HG03354 (cell line): ENCODE results near the gene ADIG.

ENCODE experiments used
- ATAC-seq: cut with Tn5 transposase; IDR thresholded peaks from one replicate; pipeline ENCODE4 v1.9.1; 2021; ENCODE audit warnings: mild to moderate bottlenecking; ENCODE audit not compliant: unreplicated experiment, poor library complexity, severe bottlenecking

The ADIG gene

GRCh38 chr20:38626921-38627659 is 46.1 kb downstream of the ADIG start:
- ATAC-seq: no peak

- ATAC-seq: no peak
Measured at GRCh38 chr20:38628580-38629470, 47.8 kb downstream of the ADIG start.

GRCh38 chr20:38629979-38630378 is 49.0 kb downstream of the ADIG start:
- ATAC-seq: no peak

DNA sequence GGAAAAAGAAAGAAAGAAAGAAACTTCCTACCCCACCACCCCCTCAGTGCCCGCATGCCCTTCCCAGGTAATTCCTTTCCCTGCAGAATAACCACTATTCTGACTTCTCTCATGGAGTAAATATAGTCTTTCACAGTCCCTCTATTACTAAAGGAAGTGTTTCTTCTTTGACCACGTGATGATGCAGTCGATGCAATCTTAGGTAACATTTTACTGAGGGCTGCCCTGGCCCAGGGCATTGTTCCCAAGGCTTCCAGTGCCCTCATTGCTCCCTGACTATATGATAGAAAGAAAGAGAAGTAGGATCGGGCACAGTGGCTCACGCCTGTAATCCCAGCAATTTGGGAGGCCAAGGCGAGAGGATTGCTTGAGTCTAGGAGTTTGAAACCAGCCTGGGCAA is 49.7 kb downstream of the ADIG start:
- no peak for ATAC-seq

DNA sequence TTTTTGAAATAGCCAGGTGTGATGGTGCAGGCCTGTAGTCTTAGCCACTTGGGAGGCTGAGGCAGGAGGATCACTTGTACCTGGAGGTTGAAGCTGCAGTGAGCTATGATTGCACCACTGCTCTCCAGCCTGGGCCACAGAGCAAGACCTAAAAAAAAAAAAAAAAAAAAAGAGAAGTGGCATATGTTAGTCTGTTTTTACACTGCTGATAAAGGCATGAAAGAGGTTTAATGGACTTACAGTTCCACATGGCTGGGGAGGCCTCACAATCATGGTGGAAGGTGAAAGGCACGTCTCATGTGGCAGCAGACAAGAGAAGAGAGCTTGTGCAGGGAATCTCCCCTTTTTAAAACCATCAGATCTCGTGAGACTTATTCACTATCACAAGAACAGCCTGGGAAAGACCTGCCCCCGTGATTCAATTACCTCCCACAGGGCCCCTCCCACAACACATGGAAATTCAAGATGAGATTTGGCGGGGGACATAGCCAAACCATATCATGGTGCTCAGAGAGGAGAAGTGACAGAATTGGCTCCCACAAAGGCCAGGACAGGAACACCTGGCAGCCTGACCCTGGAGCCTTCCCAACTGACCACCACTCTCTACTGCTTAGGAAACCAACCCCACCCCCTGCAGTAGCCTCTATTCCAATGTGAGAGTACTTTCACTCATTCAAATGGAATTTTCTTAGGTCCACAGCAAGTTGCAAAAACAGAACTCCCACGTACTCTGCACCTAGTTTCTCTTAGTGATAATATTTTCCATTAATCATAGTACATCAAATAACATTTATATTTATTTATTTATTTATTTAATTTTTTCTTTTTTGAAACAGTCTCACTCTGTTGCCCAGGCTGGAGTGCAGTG is 50.4 kb downstream of the ADIG start:
- ATAC-seq: no peak

DNA sequence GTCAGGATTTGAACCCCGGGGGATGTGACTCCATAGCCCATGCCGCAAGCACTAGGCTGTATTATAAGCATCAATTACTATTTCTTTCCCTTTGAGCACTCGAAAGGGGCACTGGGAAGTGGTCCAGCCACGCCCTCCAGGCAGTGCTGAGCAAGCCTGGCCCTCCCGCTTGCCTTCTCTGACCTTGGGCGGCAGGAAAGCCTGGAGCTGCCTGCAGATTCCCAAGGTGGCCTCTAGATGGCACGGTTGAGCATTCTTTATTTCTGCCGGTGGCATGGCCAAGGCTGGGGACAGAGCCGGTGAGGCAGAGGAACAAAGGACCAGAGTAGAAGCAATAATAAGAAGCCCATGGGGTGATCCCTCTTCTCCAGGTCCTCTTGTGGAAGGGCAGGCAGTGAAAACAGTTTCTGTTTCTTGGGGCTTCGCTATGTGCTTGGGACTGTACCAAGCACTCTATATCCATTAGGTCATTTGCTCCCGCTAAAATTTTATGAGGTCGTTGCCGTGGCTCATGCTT is 52.6 kb downstream of the ADIG start:
- ATAC-seq: peak; percentile 50

- no peak for ATAC-seq
Measured at GRCh38 chr20:38635721-38636288, 54.8 kb downstream of the ADIG start.
